Bronchial epithelial cell (primary cell): ENCODE results near the gene TRIM2. TPM values are rescaled to one million over a fixed set of nuclear protein-coding genes. Genes with fewer than 3 reads are reported as not detected.

ENCODE experiments used
- DNase-seq: peaks from one replicate; pipeline ENCODE4 v3.0.0-alpha.2; 2010; ENCODE audit warnings: low read depth
- FAIRE-seq: peaks from 2 replicates; lab custom pipeline; 2011; peaks lifted over from hg19 to GRCh38; lab: Jason Lieb, UNC
- H3K27me3 ChIP-seq: 2 replicates; pipeline ENCODE4 v1.5.1; 2011; ENCODE audit warnings: low read length; ENCODE audit not compliant: control insufficient read depth, insufficient read depth
- H3K36me3 ChIP-seq: 2 replicates; pipeline ENCODE4 v1.5.1; 2011; ENCODE audit warnings: low read length; ENCODE audit not compliant: control insufficient read depth, insufficient read depth
- H3K4me3 ChIP-seq: 2 replicates; pipeline ENCODE4 v1.5.1; 2011; ENCODE audit warnings: mild to moderate bottlenecking, low read depth, low read length, control low read depth
- total RNA-seq: library from RNA; depleted of rRNA; stranded (reverse); fragments of >200 nt; gene quantifications from 2 replicates; pipeline ENCODE4 v1.2.1, GENCODE V29; 2014
- TF ChIP-seq, protein P1 (sequence below): IDR thresholded peaks from 2 replicates; pipeline ENCODE4 v1.5.1; 2011; ENCODE audit warnings: mild to moderate bottlenecking, moderate library complexity, low read length, control low read depth, inconsistent platforms; ENCODE audit not compliant: insufficient read depth, severe bottlenecking

TRIM2 gene
- total RNA-seq, 1 donor from 2014 or later = 7.1 TPM

DNA sequence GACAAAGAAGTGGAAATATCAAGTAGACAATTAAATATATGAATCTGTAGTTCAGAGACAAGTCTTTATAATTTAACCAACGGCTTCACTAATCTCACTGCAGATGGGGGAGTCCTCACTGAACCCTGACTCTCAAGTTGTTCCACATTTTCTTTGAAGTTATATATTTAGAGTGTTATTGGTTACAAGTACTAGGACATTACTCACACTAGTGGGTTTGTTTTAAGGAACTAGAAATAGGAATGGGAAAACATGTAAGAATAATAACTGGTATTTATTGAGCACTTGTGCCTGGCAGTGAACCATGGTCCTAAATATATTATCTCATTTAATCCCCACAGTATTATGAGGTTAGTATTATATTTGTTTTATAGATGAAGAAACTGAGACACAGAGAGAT is 162.2 kb downstream of the TRIM2 start:
- H3K27me3 ChIP-seq = no peaks in the 10 kb centered on the region
- no peak for FAIRE-seq
- no peak for DNase-seq
- H3K36me3 ChIP-seq = no peaks in the 10 kb centered on the region
- H3K4me3 ChIP-seq = no peak overlapping the region
- TF ChIP-seq, protein P1, sequence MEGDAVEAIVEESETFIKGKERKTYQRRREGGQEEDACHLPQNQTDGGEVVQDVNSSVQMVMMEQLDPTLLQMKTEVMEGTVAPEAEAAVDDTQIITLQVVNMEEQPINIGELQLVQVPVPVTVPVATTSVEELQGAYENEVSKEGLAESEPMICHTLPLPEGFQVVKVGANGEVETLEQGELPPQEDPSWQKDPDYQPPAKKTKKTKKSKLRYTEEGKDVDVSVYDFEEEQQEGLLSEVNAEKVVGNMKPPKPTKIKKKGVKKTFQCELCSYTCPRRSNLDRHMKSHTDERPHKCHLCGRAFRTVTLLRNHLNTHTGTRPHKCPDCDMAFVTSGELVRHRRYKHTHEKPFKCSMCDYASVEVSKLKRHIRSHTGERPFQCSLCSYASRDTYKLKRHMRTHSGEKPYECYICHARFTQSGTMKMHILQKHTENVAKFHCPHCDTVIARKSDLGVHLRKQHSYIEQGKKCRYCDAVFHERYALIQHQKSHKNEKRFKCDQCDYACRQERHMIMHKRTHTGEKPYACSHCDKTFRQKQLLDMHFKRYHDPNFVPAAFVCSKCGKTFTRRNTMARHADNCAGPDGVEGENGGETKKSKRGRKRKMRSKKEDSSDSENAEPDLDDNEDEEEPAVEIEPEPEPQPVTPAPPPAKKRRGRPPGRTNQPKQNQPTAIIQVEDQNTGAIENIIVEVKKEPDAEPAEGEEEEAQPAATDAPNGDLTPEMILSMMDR = no peak

DNA sequence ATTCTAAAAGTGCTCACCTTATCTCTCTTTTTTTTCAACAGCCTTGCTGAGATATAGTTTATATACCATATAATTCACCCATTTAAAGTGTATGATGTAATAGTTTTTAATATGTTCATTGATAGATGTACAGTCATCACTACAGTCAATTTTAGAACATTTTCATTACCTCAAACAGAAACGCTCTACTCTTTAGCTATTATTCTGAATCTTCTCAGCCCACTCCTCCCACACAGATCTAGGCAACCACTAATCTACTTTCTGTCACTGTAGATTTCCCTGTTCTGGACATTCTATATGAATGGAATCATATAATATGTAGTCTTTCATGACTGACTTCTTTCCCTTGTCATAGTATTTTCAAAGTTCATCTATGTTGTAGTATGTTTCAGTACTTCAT is 162.8 kb downstream of the TRIM2 start:
- Histone ChIP-seq H3K4me3 (no peak overlapping the region), H3K36me3 (no peaks in the 10 kb centered on the region), H3K27me3 (no peaks in the 10 kb centered on the region)
- TF ChIP-seq, protein P1 = no peak
- FAIRE-seq (no peak), DNase-seq (no peak)

DNA sequence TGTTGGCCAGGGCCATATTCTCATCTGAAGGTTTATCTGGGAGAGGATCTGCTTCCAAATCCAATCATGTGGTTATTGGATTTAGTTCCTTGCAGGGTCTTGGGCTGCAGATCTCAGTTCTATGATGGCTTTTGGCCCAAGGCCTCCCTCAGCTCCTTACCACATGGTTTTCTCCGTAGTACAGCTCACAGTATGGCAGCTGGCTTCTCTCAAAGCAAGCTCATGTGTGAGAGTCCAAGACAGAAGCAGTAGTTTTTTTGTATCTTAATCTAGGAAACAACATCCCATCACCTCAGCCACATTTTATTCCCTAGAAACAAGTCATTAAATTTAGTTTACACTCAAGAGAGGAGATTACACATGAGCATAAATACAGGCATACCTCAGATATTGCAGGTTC is 164.8 kb downstream of the TRIM2 start:
- DNase-seq (no peak), FAIRE-seq (no peak)
- Histone ChIP-seq H3K4me3 (no peak overlapping the region), H3K27me3 (no peaks in the 10 kb centered on the region), H3K36me3 (no peaks in the 10 kb centered on the region)
- TF ChIP-seq, protein P1 = no peak

DNA sequence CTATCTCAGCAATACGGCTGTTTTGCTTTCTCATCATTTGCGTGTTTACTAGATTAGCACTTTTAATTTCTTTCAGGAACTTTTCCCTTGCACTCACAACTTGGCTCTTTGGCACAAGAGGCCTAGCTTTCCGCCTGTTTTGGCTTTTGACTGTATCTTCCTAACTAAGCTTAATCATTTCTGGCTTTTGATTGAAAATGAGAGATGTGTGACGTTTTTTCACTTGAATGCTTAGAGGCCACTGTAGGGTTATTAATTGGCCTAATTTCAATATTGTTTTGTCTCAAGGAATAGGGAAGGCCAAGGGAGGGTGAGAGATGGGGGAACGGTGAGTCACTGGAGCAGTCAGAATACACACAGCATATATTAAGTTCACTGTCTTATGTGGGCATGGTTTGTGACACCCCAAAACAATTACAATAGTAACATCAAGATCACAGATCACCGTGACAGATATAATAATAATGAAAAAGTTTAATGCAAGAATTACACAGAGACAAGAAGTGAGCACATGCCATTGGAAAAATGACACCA is 167.5 kb downstream of the TRIM2 start:
- Histone ChIP-seq H3K27me3 (no peaks in the 10 kb centered on the region), H3K36me3 (no peaks in the 10 kb centered on the region), H3K4me3 (no peak overlapping the region)
- FAIRE-seq = no peak
- no peak for DNase-seq
- TF ChIP-seq, protein P1 = no peak

DNA sequence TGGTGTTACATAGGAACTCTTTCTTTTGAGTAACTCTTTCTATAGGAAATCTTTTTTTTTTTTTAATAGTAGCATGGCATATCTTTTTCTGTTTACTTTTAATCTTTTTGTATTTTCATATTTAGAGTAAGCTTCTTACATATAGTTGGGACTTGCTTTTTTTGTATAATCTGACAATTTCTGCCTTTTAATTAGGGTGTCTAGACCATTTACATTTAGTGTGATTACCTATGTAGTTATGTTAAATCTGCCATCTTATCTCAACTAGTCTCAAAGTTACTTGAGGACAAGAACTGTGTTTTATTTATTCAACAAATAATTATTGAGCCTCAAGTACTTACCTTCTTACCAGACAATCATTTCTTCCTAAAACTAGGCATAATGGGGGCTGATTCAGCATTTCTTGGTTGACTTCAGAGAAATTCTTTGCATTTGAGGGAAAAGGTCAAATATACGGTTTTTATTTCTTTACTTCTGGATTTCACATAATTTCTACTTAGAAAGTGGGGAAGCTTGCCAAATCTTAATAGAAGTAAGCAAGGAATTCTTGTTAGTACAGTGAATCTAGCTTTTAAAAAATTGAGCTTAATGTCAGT is 168.8 kb downstream of the TRIM2 start:
- no peaks in the 10 kb centered on the region for H3K27me3 ChIP-seq
- FAIRE-seq (no peak), DNase-seq (no peak)
- H3K36me3 ChIP-seq = no peaks in the 10 kb centered on the region
- no peak overlapping the region for H3K4me3 ChIP-seq
- TF ChIP-seq, protein P1 = no peak

DNA sequence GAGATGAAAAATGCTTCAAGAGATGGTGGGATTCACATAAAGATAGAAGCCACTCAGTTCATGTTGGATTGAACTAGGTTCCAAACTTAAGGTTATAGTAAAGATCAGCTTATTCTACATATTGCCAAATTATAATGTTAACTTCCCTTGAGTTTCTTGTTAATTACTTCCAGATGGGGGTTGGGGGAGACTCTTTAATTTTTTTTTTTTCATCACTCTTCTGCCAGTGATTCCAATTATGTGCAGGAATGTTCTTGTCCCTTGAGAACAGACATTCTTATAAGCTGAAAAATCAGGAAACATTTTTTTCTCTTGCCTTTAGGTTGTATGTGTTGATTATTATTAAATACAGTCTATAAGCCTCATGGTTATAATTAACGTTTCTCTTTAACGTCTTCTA is 170.2 kb downstream of the TRIM2 start:
- DNase-seq (no peak), FAIRE-seq (no peak)
- no peaks in the 10 kb centered on the region for H3K27me3 ChIP-seq
- H3K4me3 ChIP-seq = no peak overlapping the region
- H3K36me3 ChIP-seq = no peaks in the 10 kb centered on the region
- TF ChIP-seq, protein P1 = no peak
